Measurements from ENCODE around the gene HBP1.
"Not testable (repeated sequence)": the region's sequence is repeated elsewhere in the genome, so short reads cannot be mapped to it uniquely, and the experiment has no call there.

Gene HBP1

DNA sequence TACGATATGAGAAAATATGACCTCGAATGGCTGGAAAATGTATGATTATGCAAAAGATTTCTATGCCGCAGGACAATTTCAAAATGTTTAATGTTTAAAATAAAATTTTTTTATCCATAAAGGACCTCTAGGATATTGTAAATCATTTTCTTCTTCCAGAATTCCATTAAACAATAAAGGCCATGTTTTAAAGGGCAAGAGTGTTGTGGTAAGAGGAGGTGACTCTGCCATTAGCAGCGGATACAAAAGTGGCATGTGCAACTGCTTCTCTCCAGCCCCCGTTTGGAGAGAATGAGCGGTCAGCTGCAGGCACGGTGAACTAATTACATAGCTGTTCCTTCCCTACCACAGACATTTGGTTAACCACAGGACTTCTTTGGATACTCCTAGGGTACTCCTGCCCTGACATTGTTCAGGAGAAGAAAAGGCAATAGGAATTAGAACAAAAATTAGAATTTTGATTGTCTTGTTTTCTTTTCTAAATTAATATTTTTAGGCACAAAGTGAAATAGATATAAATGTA, 63.8 kb downstream of the HBP1 start:
- DNase-seq, result no peak

DNA sequence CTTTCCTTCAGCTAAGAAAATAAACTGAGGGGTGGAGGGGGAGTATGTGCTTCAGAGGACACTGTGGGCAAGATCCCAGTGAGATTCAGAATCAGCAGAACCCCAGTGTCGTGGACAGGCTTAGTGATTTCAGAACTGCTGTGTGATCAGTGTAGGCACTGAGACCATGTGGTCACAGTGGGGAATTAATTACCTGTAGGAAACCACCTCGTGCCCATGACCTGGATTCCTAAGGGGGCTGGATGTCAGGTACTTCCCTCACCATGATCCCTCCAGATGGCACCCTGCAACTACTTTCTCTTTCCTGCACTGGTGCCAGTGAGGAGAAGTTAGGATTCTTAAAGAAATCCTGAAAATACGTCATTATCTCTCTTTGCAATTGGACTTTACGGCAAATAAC, 64.4 kb downstream of the HBP1 start:
- no peak for DNase-seq

- DNase-seq, result no peak
Measured at GRCh38 chr7:107233981-107234380, 65.2 kb downstream of the HBP1 start.

DNA sequence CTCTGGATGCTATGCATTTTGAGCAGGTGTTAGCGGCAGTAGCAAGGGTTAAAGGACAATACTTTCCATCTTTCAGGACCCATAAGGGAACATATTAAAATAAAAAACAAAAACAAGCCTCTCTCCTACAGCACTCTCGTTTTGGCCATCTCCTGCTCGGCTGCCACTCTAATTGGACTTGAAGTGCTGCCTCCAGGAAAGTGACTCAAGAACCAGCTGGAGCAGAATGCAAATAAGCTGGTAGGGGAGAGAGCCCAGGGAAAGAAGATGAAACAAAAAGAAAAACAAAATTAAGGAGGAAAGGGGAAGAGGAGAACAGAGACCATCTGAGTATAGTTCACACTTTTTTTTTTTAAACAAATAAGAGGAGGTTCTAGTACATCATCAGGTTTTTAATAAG, 65.6 kb downstream of the HBP1 start:
- DNase-seq, result no peak

DNA sequence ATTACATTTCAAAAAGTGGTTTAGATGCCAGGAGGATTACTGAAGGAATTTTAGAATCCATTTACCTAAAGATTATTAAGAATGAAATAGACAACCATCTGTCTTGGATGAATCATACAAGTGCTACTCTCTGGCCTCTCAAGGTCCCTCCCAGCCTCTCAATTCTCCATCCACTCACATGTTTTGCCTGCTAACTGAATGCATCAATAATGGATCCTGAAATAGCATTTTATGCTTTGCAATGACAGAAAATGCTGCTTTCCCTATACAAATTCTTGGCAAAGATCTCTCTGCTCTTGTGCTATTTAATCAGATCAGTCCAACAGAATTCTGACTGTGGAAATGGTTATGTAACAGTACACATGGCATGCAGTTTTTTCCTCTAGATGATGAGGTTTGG, 68.1 kb downstream of the HBP1 start:
- DNase-seq, result no peak

GRCh38 chr7:107237451-107237850, 68.6 kb downstream of the HBP1 start:
- no peak for DNase-seq

DNA sequence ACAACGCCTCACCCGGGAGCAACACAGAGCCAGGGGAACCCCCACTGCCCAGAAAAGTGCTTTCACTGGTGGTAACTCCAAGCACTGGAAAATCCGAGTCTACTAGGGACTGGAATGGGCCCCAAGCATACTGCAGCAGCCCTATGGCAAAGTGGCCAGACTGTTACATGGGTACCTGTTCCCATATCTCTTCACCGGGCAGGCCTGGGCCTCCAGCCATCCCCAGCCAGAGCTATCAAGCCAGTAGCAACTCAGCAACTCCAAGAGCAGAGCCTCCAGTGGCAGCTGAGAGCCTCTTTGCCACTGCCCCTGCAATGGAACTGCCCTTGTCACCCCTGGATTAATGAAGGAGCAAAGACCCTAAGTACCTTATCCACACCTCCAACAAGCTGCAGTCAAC, 73.5 kb downstream of the HBP1 start:
- DNase-seq, result no peak

- DNase-seq, result no peak
Measured at GRCh38 chr7:107244613-107245012, 75.8 kb downstream of the HBP1 start.

DNA sequence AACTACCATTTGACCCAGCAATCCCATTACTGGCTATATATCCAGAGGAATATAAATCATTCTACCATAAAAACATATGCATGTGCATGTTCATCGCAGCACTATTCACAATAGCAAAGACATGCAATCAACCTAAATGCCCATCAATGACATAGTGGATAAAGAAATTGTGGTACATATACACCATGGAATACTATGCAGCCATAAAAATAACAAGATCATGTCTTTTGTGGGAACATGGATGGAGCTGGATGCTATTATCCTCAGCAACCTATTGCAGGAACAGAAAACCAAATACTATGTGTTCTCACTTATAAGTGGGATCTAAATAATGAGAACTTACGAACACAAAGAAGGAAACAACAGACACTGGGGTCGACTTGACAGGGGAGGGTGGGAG, 78.0 kb downstream of the HBP1 start:
- not testable (repeated sequence) for DNase-seq

DNA sequence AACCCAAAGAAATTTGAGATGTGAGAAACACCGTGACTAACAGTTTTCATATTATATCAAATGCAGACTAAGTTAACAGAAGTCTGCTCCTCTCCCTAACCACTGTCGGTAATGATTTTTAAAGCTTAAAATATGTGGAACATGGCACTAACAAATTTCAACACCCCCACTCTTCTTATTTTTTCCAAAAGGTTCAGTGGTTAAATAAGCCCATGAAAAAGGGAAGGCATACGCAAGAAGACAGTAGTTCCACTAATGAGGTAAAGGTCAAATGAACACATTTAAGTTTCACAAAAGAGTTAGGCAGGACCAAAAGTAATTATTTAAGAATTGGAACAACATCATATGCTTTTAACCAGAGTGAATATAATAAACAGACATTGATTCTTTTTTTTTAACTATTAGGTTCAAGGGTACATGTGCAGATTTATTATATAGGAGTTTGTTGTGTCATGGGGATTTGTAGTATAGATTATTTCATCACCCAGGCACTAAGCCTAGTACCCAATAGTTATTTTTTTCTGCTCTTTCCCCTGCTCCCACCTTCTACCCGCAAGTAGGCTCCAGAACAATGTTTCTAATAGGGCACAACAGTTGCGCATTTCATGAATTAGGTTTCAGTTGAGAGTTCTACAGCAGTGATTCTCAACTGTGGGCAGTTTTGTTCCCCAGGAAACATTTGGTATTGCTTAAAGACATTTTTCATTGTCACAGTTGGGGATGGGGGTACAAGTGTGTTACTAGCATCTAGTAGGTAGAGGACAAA, 79.9 kb downstream of the HBP1 start:
- no peak for DNase-seq

DNA sequence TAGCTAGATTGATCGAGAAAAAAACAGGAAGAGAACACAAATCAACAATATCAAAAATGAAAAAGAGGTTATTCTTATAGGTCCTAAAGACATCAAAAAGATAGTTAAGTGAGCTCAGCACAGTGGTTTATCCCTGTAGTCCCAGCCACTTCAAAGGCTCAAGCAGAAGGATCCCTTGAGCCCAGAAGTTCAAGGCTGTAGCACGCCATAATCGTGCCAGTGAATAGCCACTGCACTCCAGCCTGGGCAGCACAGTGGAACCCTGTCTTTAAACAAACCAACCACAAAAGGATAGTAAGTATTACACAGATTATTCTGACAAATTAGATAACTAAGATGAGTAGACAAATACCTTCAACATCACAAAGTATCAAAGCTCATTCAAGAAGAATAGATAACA, 83.2 kb downstream of the HBP1 start:
- DNase-seq, result no peak

Measured in suppressor macrophage treated with lipopolysaccharide for 4 hours (primary cell).